Measurements from ENCODE around the gene PHC3. TPM values are rescaled to one million over a fixed set of nuclear protein-coding genes. Genes with fewer than 3 reads are reported as not detected.

The PHC3 gene
- total RNA-seq, 4 donors from 2014 or later = 73.1 to 128 (median 93.7) TPM

GRCh38 chr3:170076715-170077238 is 104.8 kb downstream of the PHC3 start:
- Histone ChIP-seq H3K4me3 (replicated peaks in 1 of 3) (no peak overlapping the region), H3K27me3 (no peaks in the 10 kb centered on the region), H3K9me3 (no peaks in the 10 kb centered on the region), H3K36me3 (no peaks in the 10 kb centered on the region), H3K27ac (no peak overlapping the region), H3K4me1 (peaks cover 8 to 10% of the 10 kb centered on the region in 2 donors)
- DNase-seq = no peak
- WGBS, 2 donors = 95 to 96% methylated on average over 6 of the region's 6 CpGs
- intact Hi-C loops (cut with DNase I) = no loop called here
- TF ChIP-seq CTCF (IDR thresholded peaks at IDR 0.05) (no peak), POLR2A (IDR thresholded peaks at IDR 0.05) (no peak)

DNA sequence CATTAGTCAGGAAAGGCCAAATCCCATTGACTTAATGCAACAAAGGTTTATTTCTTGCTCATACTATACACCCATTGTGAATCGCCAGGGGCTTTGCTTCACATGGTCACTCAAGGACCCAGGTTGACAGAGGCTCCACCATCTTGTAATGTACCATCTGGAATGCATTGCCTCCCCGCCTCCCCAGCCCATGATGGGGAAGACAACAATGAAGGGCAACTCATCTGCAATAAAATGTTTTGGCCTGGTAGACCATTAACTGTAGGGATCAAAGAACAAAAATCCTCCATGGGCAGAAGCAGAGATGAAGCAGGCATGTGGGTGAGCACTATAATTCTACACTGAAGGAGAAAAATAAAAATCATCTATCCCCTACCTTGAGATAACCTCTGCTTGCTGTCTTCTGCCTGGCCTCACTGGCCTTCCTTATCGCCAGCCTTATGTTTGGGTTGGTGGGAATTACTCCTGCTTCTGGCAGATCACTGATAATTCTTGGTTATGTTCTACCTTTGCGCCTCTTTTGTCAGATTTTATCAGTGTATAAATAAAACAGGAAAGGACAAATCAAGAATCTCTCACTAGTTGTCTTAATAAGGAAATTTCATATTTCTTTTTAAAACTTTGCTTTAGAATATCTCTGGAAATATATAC is 106.0 kb downstream of the PHC3 start:
- Histone ChIP-seq H3K4me1 (peaks cover 3 to 4% of the 10 kb centered on the region in 2 donors), H3K9me3 (no peaks in the 10 kb centered on the region), H3K4me3 (replicated peaks in 1 of 3) (no peak overlapping the region), H3K27ac (no peak overlapping the region), H3K36me3 (no peaks in the 10 kb centered on the region), H3K27me3 (no peaks in the 10 kb centered on the region)
- intact Hi-C loops (cut with DNase I) = no loop called here
- no peak for TF ChIP-seq CTCF (IDR thresholded peaks at IDR 0.05)
- 86 to 87% methylated on average over 4 of the region's 4 CpGs for WGBS, 2 donors
- no peak for DNase-seq

- 92 to 96% methylated on average over 18 of the region's 18 CpGs for WGBS, 2 donors
- Histone ChIP-seq H3K4me1 (no peaks in the 10 kb centered on the region), H3K36me3 (no peaks in the 10 kb centered on the region), H3K4me3 (replicated peaks in 1 of 3) (no peak overlapping the region), H3K9me3 (no peaks in the 10 kb centered on the region), H3K27ac (no peak overlapping the region), H3K27me3 (no peaks in the 10 kb centered on the region)
- TF ChIP-seq POLR2A (IDR thresholded peaks at IDR 0.05) (no peak), CTCF (IDR thresholded peaks at IDR 0.05) (no peak)
- DNase-seq = no peak
- intact Hi-C loops (cut with DNase I) = no loop called here
These were observed 117.4 kb downstream of the PHC3 start for GRCh38 chr3:170064108-170064507.

GRCh38 chr3:170063691-170064090 is 117.8 kb downstream of the PHC3 start:
- intact Hi-C loops (cut with DNase I) = no loop called here
- Histone ChIP-seq H3K36me3 (no peaks in the 10 kb centered on the region), H3K9me3 (no peaks in the 10 kb centered on the region), H3K27ac (no peak overlapping the region), H3K27me3 (no peaks in the 10 kb centered on the region), H3K4me3 (replicated peaks in 1 of 3) (no peak overlapping the region), H3K4me1 (no peaks in the 10 kb centered on the region)
- WGBS, 2 donors = 95% methylated on average over 15 of the region's 15 CpGs
- DNase-seq = no peak
- TF ChIP-seq POLR2A (IDR thresholded peaks at IDR 0.05) (no peak), CTCF (IDR thresholded peaks at IDR 0.05) (no peak)

- no peak for TF ChIP-seq CTCF (IDR thresholded peaks at IDR 0.05)
- no peak for TF ChIP-seq POLR2A (IDR thresholded peaks at IDR 0.05)
- no peak overlapping the region for H3K27ac ChIP-seq
- H3K36me3 ChIP-seq = no peaks in the 10 kb centered on the region
- no peaks in the 10 kb centered on the region for H3K27me3 ChIP-seq
- H3K9me3 ChIP-seq = no peaks in the 10 kb centered on the region
- 96 to 98% methylated on average over 16 of the region's 16 CpGs for WGBS, 2 donors
- H3K4me3 ChIP-seq (replicated peaks in 1 of 3) = no peak overlapping the region
- H3K4me1 ChIP-seq = no peaks in the 10 kb centered on the region
- intact Hi-C loops (cut with DNase I) = no loop called here
- no peak for DNase-seq
These were observed 118.8 kb downstream of the PHC3 start for GRCh38 chr3:170062769-170063168.
